Colonic mucosa (tissue), 4 donors: Measurements from ENCODE around the gene ESYT2. TPM values are rescaled to one million over a fixed set of nuclear protein-coding genes. Genes with fewer than 3 reads are reported as not detected.

ENCODE experiments used
- DNase-seq: peaks from one replicate; pipeline ENCODE4 v3.0.0-alpha.2; 2020
- H3K27ac ChIP-seq: fragments of 200-600 bp; one replicate; pipeline ENCODE4 v1.8.0; 2021
- H3K27me3 ChIP-seq: fragments of 200-600 bp; one replicate; pipeline ENCODE4 v1.8.0; 2021
- H3K36me3 ChIP-seq: fragments of 200-600 bp; one replicate; pipeline ENCODE4 v1.8.0; 2021
- H3K4me1 ChIP-seq: fragments of 200-600 bp; one replicate; pipeline ENCODE4 v1.8.0; 2021; ENCODE audit warnings: mild to moderate bottlenecking
- H3K4me3 ChIP-seq: fragments of 200-600 bp; one replicate; pipeline ENCODE4 v1.8.0; 2021
- H3K9ac ChIP-seq, 2 donors: one replicate each; pipeline ENCODE4 v1.7.0; 2013; ENCODE audit warnings: control low read depth in 2 of 2, low read depth in 2 of 2, low read length in 2 of 2
- H3K9me3 ChIP-seq: fragments of 200-600 bp; one replicate; pipeline ENCODE4 v1.8.0; 2021
- intact Hi-C: fragments of 100-400 bp; cut with DNase I; formaldehyde crosslinking; loops from one replicate; pipeline ENCODE4 v1.14.1; 2022
- total RNA-seq, 2 donors: library from RNA; stranded (reverse); fragmentation: NEBNext Ultra II Directional in 1 of 2; extraction: Animal tissue kit (Norgen Biotek cat#: 25700) in 1 of 2; gene quantifications; one replicate each; pipeline ENCODE4 v1.2.1, GENCODE V29; 2021
- TF ChIP-seq, protein P1 (sequence below): fragments of 200-600 bp; IDR thresholded peaks from one replicate; pipeline ENCODE4 v1.8.0; 2022; ENCODE audit warnings: antibody characterized with exemption, mild to moderate bottlenecking
- donor health status: healthy.
- donor health status: DM: no; HTN: no; CAD: no.
- donor health status: DM: no; HTN: no; CAD: no.

Gene ESYT2
- total RNA-seq, 2 donors from 2014 or later = 57.5 to 105 TPM

DNA sequence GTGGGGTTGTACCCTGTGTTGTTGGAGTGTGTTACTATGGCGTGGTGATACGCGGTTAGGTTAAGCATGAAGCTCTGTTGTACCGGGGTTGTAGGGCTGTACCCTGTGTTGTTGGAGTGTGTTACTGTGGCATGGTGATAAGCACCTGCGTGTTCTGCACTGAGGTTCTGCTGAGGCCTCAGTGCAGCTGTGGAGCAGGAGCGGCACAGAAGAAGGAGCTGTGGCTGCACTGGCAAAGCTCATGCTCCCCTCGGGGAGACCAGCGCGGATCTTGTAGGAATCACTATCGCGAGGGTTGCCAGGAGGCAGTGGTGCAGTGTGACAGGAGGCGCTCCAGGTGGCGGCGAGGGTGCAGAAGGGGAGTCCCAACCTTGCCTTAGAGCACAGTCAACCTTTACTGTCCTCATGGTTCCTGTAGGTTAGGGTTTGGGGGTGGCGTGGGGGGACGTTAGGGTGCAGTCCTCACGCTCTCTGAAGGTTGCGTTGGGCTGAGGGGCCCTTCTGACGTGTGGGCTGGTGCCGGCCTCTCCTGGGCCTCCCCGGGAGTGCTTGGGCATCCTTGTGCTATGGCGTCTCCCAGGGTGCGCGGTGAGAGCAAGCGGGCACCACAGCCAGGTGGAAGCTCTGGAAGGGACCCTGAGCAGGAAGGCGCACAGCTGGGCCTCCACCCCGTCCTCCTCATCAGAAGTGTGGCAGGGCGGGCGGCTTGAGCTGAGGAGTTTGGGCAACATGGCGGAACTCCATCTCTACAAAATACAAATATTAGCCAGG is 38.1 kb upstream of the ESYT2 start:
- no peaks in the 10 kb centered on the region for H3K36me3 ChIP-seq
- no peak overlapping the region for H3K4me3 ChIP-seq
- no peak overlapping the region for H3K27ac ChIP-seq
- intact Hi-C loops = no loop called here
- no peak overlapping the region for H3K9ac ChIP-seq
- H3K9me3 ChIP-seq = no peaks in the 10 kb centered on the region
- H3K27me3 ChIP-seq = no peaks in the 10 kb centered on the region
- TF ChIP-seq, protein P1, sequence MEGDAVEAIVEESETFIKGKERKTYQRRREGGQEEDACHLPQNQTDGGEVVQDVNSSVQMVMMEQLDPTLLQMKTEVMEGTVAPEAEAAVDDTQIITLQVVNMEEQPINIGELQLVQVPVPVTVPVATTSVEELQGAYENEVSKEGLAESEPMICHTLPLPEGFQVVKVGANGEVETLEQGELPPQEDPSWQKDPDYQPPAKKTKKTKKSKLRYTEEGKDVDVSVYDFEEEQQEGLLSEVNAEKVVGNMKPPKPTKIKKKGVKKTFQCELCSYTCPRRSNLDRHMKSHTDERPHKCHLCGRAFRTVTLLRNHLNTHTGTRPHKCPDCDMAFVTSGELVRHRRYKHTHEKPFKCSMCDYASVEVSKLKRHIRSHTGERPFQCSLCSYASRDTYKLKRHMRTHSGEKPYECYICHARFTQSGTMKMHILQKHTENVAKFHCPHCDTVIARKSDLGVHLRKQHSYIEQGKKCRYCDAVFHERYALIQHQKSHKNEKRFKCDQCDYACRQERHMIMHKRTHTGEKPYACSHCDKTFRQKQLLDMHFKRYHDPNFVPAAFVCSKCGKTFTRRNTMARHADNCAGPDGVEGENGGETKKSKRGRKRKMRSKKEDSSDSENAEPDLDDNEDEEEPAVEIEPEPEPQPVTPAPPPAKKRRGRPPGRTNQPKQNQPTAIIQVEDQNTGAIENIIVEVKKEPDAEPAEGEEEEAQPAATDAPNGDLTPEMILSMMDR = no peak
- DNase-seq = no peak
- H3K4me1 ChIP-seq = no peaks in the 10 kb centered on the region

DNA sequence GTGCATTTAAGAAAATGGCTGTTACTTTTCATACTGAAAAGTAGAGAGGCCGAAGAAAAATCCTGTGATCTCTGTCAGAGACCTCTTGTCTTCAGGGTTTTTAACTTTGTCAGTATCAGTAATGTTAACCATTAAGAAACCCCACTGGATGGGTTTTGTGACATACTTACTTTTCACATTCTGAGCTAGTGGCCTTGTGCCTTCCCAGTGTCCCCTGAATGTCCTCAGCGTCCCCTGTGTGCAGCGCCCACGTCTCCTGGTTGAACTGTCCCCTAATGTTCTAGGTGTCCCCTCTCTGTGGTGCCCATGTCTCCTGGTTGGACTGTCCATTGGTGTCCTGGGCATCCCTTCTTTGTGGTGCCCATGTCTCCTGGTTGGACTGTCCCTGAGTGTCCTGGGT is 36.7 kb upstream of the ESYT2 start:
- Histone ChIP-seq H3K36me3 (no peaks in the 10 kb centered on the region), H3K4me1 (no peaks in the 10 kb centered on the region), H3K27me3 (no peaks in the 10 kb centered on the region), H3K9ac (no peak overlapping the region), H3K4me3 (no peak overlapping the region), H3K9me3 (no peaks in the 10 kb centered on the region), H3K27ac (peak overlapping the region; percentile 66)
- no peak for DNase-seq
- TF ChIP-seq, protein P1 = no peak
- intact Hi-C loops = no loop called here

- no peaks in the 10 kb centered on the region for H3K27me3 ChIP-seq
- intact Hi-C loops = no loop called here
- H3K27ac ChIP-seq = peak overlapping the region; percentile 66
- DNase-seq = peak; percentile 65
- no peak overlapping the region for H3K9ac ChIP-seq
- H3K36me3 ChIP-seq = no peaks in the 10 kb centered on the region
- H3K9me3 ChIP-seq = no peaks in the 10 kb centered on the region
- no peak overlapping the region for H3K4me3 ChIP-seq
- TF ChIP-seq, protein P1 = no peak
- H3K4me1 ChIP-seq = no peaks in the 10 kb centered on the region
Measured at GRCh38 chr7:158865462-158865922, 36.2 kb upstream of the ESYT2 start.

GRCh38 chr7:158864833-158865232 is 35.5 kb upstream of the ESYT2 start:
- H3K4me3 ChIP-seq = no peak overlapping the region
- intact Hi-C loops = no loop called here
- H3K27me3 ChIP-seq = no peaks in the 10 kb centered on the region
- TF ChIP-seq, protein P1 = no peak
- H3K27ac ChIP-seq = peak overlapping the region; percentile 66
- no peaks in the 10 kb centered on the region for H3K9me3 ChIP-seq
- no peak for DNase-seq
- no peaks in the 10 kb centered on the region for H3K36me3 ChIP-seq
- H3K4me1 ChIP-seq = no peaks in the 10 kb centered on the region
- no peak overlapping the region for H3K9ac ChIP-seq

DNA sequence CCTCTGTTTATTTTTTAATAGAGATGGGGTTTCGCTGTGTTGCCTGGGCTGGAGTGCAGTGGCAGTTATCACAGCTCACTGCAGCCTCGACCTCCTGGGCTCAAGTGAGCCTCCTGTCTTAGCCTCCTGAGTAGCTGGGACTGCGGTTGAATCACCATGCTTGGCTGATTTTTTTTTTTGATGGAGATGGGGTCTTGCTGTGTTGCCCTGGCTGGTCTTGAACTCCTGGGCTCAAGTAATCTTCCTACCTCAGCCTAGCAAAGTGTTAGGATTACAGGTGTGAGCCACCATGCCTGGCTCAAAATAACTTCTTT is 35.2 kb upstream of the ESYT2 start:
- intact Hi-C loops = no loop called here
- peak overlapping the region in 1 of 2 donors; percentile 13 for H3K9ac ChIP-seq
- peak overlapping the region; percentile 66 for H3K27ac ChIP-seq
- no peak overlapping the region for H3K4me3 ChIP-seq
- no peaks in the 10 kb centered on the region for H3K9me3 ChIP-seq
- TF ChIP-seq, protein P1 = no peak
- DNase-seq = no peak
- H3K4me1 ChIP-seq = no peaks in the 10 kb centered on the region
- no peaks in the 10 kb centered on the region for H3K27me3 ChIP-seq
- no peaks in the 10 kb centered on the region for H3K36me3 ChIP-seq
